NB4 (cell line): ENCODE measurements around the gene PROM1.

Experiments used
- CTCF ChIP-seq: IDR thresholded peaks from one replicate; pipeline ENCODE4 v1.5.1; 2012; ENCODE audit warnings: low read depth, low read length
- MAX ChIP-seq: IDR thresholded peaks from 2 replicates; pipeline ENCODE4 v1.6.1; 2011; ENCODE audit warnings: low read depth, low read length
- MYC ChIP-seq: IDR thresholded peaks from 2 replicates; pipeline ENCODE4 v1.6.1; 2011; ENCODE audit warnings: low read depth, low read length
- POLR2A ChIP-seq: IDR thresholded peaks from 2 replicates; pipeline ENCODE4 v1.6.1; 2011; ENCODE audit warnings: mild to moderate bottlenecking; ENCODE audit not compliant: insufficient read length; ENCODE audit errors: extremely low read depth

GRCh38 chr4:16005676-16006075 is 78.1 kb downstream of the PROM1 start:
- no peak for TF ChIP-seq CTCF
- no peak for TF ChIP-seq MYC
- TF ChIP-seq POLR2A, result no peak
- TF ChIP-seq MAX, result no peak
